Endodermal cell (in vitro differentiated cells): Measurements from ENCODE around the gene NKD1. TPM values are rescaled to one million over a fixed set of nuclear protein-coding genes. Genes with fewer than 3 reads are reported as not detected.
A peak's percentile ranks its signal among the peaks of the same experiment; 100 is the strongest.

Experiments used
- DNase-seq: peaks from one replicate; pipeline ENCODE4 v3.0.0-alpha.2; 2017
- H3K27ac ChIP-seq: 2 replicates; pipeline ENCODE4 v1.5.1; 2013; ENCODE audit warnings: mild to moderate bottlenecking, low read depth, low read length, moderate library complexity
- H3K27me3 ChIP-seq: 2 replicates; pipeline ENCODE4 v1.6.1; 2013; ENCODE audit warnings: mild to moderate bottlenecking, low read length, moderate library complexity; ENCODE audit not compliant: insufficient read depth, control insufficient read depth, poor library complexity, severe bottlenecking
- H3K36me3 ChIP-seq: 2 replicates; pipeline ENCODE4 v1.7.0; 2013; ENCODE audit warnings: mild to moderate bottlenecking, low read length, moderate library complexity; ENCODE audit not compliant: control insufficient read depth, insufficient read depth
- H3K4me1 ChIP-seq: one replicate; pipeline ENCODE4 v1.7.0; 2013; ENCODE audit warnings: low read length; ENCODE audit not compliant: control insufficient read depth, insufficient read depth
- H3K4me3 ChIP-seq: 2 replicates; pipeline ENCODE4 v1.5.1; 2013; ENCODE audit warnings: mild to moderate bottlenecking, low read length, moderate library complexity
- H3K9ac ChIP-seq: 2 replicates; pipeline ENCODE4 v1.6.1; 2013; ENCODE audit warnings: mild to moderate bottlenecking, low read length, moderate library complexity; ENCODE audit not compliant: poor library complexity, severe bottlenecking; ENCODE audit errors: extremely low read depth
- H3K9me3 ChIP-seq: 2 replicates; pipeline ENCODE4 v1.6.1; 2013; ENCODE audit warnings: mild to moderate bottlenecking, low read length, moderate library complexity; ENCODE audit not compliant: control insufficient read depth
- H3K27ac Mint-ChIP-seq: 2 replicates; pipeline ENCODE4 v1.8.0; 2020; ENCODE audit warnings: mixed read lengths
- H3K27me3 Mint-ChIP-seq: 2 replicates; pipeline ENCODE4 v1.8.0; 2021; ENCODE audit warnings: mild to moderate bottlenecking, mixed read lengths; ENCODE audit not compliant: insufficient read depth
- H3K36me3 Mint-ChIP-seq: 2 replicates; pipeline ENCODE4 v1.8.0; 2020; ENCODE audit warnings: low read depth, mixed read lengths
- H3K4me1 Mint-ChIP-seq: 2 replicates; pipeline ENCODE4 v1.8.0; 2020; ENCODE audit warnings: mixed read lengths
- H3K4me3 Mint-ChIP-seq: 2 replicates; pipeline ENCODE4 v1.8.0; 2020; ENCODE audit warnings: mild to moderate bottlenecking, moderate library complexity, mixed read lengths
- H3K9me3 Mint-ChIP-seq: 2 replicates; pipeline ENCODE4 v1.8.0; 2020; ENCODE audit warnings: mild to moderate bottlenecking, mixed read lengths
- CTCF ChIP-seq: fragments of 200-600 bp; sonication (generic); conservative IDR thresholded peaks from 2 replicates; pipeline ENCODE4 v1.5.0; 2021; ENCODE audit warnings: antibody characterized with exemption, mild to moderate bottlenecking
- WGBS, 2 experiments: methylation state at CpG; one replicate each; pipeline versions ENCODE4 v1.1.5 to v1.1.7; 2013; ENCODE audit warnings: missing lambda C conversion rate in 2 of 2, mixed read lengths in 1 of 2; ENCODE audit not compliant: insufficient coverage in 1 of 2, insufficient read length in 1 of 2; 5-methylcytosine and 5-hydroxymethylcytosine counted together
- long read RNA-seq, 4 experiments: library from polyadenylated mRNA in 2 of 4; library from RNA in 1 of 4; library from capped mRNA in 1 of 4; stranded (forward) in 3 of 4; unstranded in 1 of 4; transcript quantifications; one replicate each; pipeline ENCODE4 v2.0.0, GENCODE V29; 2020 to 2021; ENCODE audit warnings: inconsistent platforms in 1 of 4
- polyA plus RNA-seq, 2 experiments: library from polyadenylated mRNA; stranded (reverse); fragments of 50-300 nt; gene quantifications; one replicate each; pipeline ENCODE4 v1.2.3, GENCODE V29; 2013
- total RNA-seq, 2 donors: library from RNA; stranded (reverse); fragmentation: NEBNext Ultra II Directional in 1 of 2; extraction: Animal tissue kit (Norgen Biotek cat#: 25700) in 1 of 2; gene quantifications; 2 replicates in 1 of 2; 3 replicates in 1 of 2; pipeline ENCODE4 v1.2.1, GENCODE V29; 2021

The NKD1 gene
- total RNA-seq = 1 to 10 TPM; 7.0 to 9.5 TPM
- polyA plus RNA-seq (2013, experiment 1 of 2) = 32.4 TPM
- 20.2 TPM for polyA plus RNA-seq (2013, experiment 2 of 2)
- long read RNA-seq, experiment 1, partial matches to known transcripts = 0 of 1 reads
- long read RNA-seq, experiment 1, other reads (novel, unspliced or antisense) = 1 of 1 reads
- long read RNA-seq, experiment 2, full-length matches to known transcripts = 4 of 9 reads
- long read RNA-seq, experiment 2, partial matches to known transcripts = 1 of 9 reads
- long read RNA-seq, experiment 2, other reads (novel, unspliced or antisense) = 4 of 9 reads
- long read RNA-seq, experiment 3, partial matches to known transcripts = 0 of 3 reads
- long read RNA-seq, experiment 3, other reads (novel, unspliced or antisense) = 3 of 3 reads
- long read RNA-seq, experiment 4 = 0 reads

- 0 to 1% methylated on average over 33 to 113 of the region's 113 CpGs for WGBS, 2 experiments
- Histone ChIP-seq H3K36me3 (no peaks in the 10 kb centered on the region), H3K27me3 (peaks cover 14% of the 10 kb centered on the region), H3K27ac (peak within 1 kb of the TSS; percentile 38), H3K4me1 (peaks cover 10% of the 10 kb centered on the region), H3K9me3 (no peaks in the 10 kb centered on the region), H3K9ac (peak within 1 kb of the TSS; percentile 20), H3K4me3 (peak within 1 kb of the TSS; percentile 75)
- H3K4me3 Mint-ChIP-seq = peak within 1 kb of the TSS; percentile 59
- H3K4me1 Mint-ChIP-seq = peaks cover 25% of the 10 kb centered on the region
- TF ChIP-seq CTCF = no peak
- DNase-seq = peak; percentile 94
- H3K36me3 Mint-ChIP-seq = no peaks in the 10 kb centered on the region
- H3K27me3 Mint-ChIP-seq = peaks cover 19% of the 10 kb centered on the region
- no peak within 1 kb of the TSS for H3K27ac Mint-ChIP-seq
- peaks cover under 1% of the 10 kb centered on the region for H3K9me3 Mint-ChIP-seq
Observed at GRCh38 chr16:50548125-50548908, at the start of gene NKD1. NKD1 (plus strand) TSS chr16:50548396; CDS start chr16:50548554, 158 bp downstream.

GRCh38 chr16:50498431-50499155, 49.6 kb upstream of the NKD1 start:
- no peak overlapping the region for H3K4me3 Mint-ChIP-seq
- H3K9me3 Mint-ChIP-seq = no peaks in the 10 kb centered on the region
- DNase-seq = peak; percentile 35
- H3K27me3 Mint-ChIP-seq = no peaks in the 10 kb centered on the region
- peaks cover 4% of the 10 kb centered on the region for H3K4me1 Mint-ChIP-seq
- H3K4me3 ChIP-seq = no peak overlapping the region
- TF ChIP-seq CTCF = no peak
- H3K27ac Mint-ChIP-seq = no peak overlapping the region
- no peaks in the 10 kb centered on the region for H3K4me1 ChIP-seq
- H3K36me3 Mint-ChIP-seq = no peaks in the 10 kb centered on the region
- no peak overlapping the region for H3K27ac ChIP-seq
- no peaks in the 10 kb centered on the region for H3K36me3 ChIP-seq
- WGBS, 2 experiments = 80 to 84% methylated on average over 9 to 12 of the region's 12 CpGs
- no peak overlapping the region for H3K9ac ChIP-seq
- H3K27me3 ChIP-seq = no peaks in the 10 kb centered on the region
- no peaks in the 10 kb centered on the region for H3K9me3 ChIP-seq

- WGBS, 2 experiments = 96% methylated on average over 1 of the region's 2 CpGs; no CpG with 5 or more reads in 1 of the 2 experiments
- no peak overlapping the region for H3K27ac Mint-ChIP-seq
- H3K9me3 ChIP-seq = no peaks in the 10 kb centered on the region
- H3K9me3 Mint-ChIP-seq = no peaks in the 10 kb centered on the region
- no peak overlapping the region for H3K27ac ChIP-seq
- H3K9ac ChIP-seq = no peak overlapping the region
- TF ChIP-seq CTCF = no peak
- H3K27me3 ChIP-seq = no peaks in the 10 kb centered on the region
- H3K4me1 Mint-ChIP-seq = peaks cover 10% of the 10 kb centered on the region
- DNase-seq = peak; percentile 19
- no peaks in the 10 kb centered on the region for H3K4me1 ChIP-seq
- H3K27me3 Mint-ChIP-seq = no peaks in the 10 kb centered on the region
- H3K36me3 Mint-ChIP-seq = no peaks in the 10 kb centered on the region
- H3K4me3 ChIP-seq = no peak overlapping the region
- no peak overlapping the region for H3K4me3 Mint-ChIP-seq
- no peaks in the 10 kb centered on the region for H3K36me3 ChIP-seq
Observed at GRCh38 chr16:50499254-50499653, 48.9 kb upstream of the NKD1 start.
